ENCODE results near the gene TRIM44.

DNA sequence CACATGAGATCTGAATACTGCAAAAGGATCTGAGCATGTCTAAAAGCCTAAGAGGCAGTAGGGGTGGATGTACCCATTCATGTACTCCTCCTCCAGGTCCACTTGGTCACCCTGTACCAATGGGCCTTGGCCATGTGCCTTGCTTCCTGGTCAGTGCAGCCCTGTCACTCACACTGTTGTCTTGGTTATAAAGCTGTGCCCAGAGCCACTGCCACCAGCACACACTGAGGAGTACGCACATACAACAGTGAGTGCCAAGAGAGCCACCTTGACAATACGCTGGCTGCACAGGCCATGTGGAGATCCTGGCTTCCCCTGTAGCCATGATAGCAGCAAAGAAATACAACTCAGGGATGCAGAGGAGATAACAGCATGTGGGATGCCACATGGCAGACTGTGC is 184.9 kb downstream of the TRIM44 start:
- TF ChIP-seq POLR2A (IDR thresholded peaks at IDR 0.05; ENCODE audit: low read length), result no peak
- TF ChIP-seq GATA1 (IDR thresholded peaks at IDR 0.05; ENCODE audit: low read depth, low read length), result no peak
